GM19372 (cell line): ENCODE measurements around the gene PCDH15.
"Not testable (repeated sequence)": the region's sequence is repeated elsewhere in the genome, so short reads cannot be mapped to it uniquely, and the experiment has no call there.

Experiments
- ATAC-seq: cut with Tn5 transposase; IDR thresholded peaks from one replicate; pipeline ENCODE4 v1.9.1; 2021; ENCODE audit warnings: mild to moderate bottlenecking, low read depth, moderate library complexity; ENCODE audit not compliant: unreplicated experiment

Gene PCDH15

GRCh38 chr10:54011117-54011516 lies 789.9 kb downstream of the PCDH15 start:
- no peak for ATAC-seq

GRCh38 chr10:54010337-54010933 lies 790.6 kb downstream of the PCDH15 start:
- no peak for ATAC-seq

- no peak for ATAC-seq
Measured at GRCh38 chr10:54009672-54010071, 791.4 kb downstream of the PCDH15 start.

GRCh38 chr10:54002077-54002476 lies 799.0 kb downstream of the PCDH15 start:
- no peak for ATAC-seq

- no peak for ATAC-seq
Measured at GRCh38 chr10:53997953-53998352, 803.1 kb downstream of the PCDH15 start.

- ATAC-seq = no peak
Measured at GRCh38 chr10:53990799-53991238, 810.2 kb downstream of the PCDH15 start.

GRCh38 chr10:53983431-53983830 lies 817.6 kb downstream of the PCDH15 start:
- ATAC-seq = no peak

- no peak for ATAC-seq
Measured at GRCh38 chr10:53980210-53980609, 820.8 kb downstream of the PCDH15 start.

GRCh38 chr10:53978301-53978700 lies 822.7 kb downstream of the PCDH15 start:
- ATAC-seq = no peak

GRCh38 chr10:53977267-53977666 lies 823.8 kb downstream of the PCDH15 start:
- no peak for ATAC-seq

- ATAC-seq = no peak
Measured at GRCh38 chr10:53957401-53957800, 843.6 kb downstream of the PCDH15 start.

GRCh38 chr10:53955091-53955490 lies 845.9 kb downstream of the PCDH15 start:
- no peak for ATAC-seq

- ATAC-seq = no peak
Measured at GRCh38 chr10:53952698-53953630, 848.1 kb downstream of the PCDH15 start.

- no peak for ATAC-seq
Measured at GRCh38 chr10:53939654-53940053, 861.4 kb downstream of the PCDH15 start.

GRCh38 chr10:53930648-53931047 lies 870.4 kb downstream of the PCDH15 start:
- ATAC-seq = no peak

GRCh38 chr10:53924051-53924700 lies 876.9 kb downstream of the PCDH15 start:
- ATAC-seq = not testable (repeated sequence)

GRCh38 chr10:53918755-53919154 lies 882.3 kb downstream of the PCDH15 start:
- ATAC-seq = no peak

GRCh38 chr10:53909791-53910190 lies 891.2 kb downstream of the PCDH15 start:
- ATAC-seq = no peak

- no peak for ATAC-seq
Measured at GRCh38 chr10:53904506-53905241, 896.4 kb downstream of the PCDH15 start.

- no peak for ATAC-seq
Measured at GRCh38 chr10:53903756-53904155, 897.3 kb downstream of the PCDH15 start.
